ENCODE data around the gene ABHD11.
A peak's percentile ranks its signal among the peaks of the same experiment; 100 is the strongest.

DNA sequence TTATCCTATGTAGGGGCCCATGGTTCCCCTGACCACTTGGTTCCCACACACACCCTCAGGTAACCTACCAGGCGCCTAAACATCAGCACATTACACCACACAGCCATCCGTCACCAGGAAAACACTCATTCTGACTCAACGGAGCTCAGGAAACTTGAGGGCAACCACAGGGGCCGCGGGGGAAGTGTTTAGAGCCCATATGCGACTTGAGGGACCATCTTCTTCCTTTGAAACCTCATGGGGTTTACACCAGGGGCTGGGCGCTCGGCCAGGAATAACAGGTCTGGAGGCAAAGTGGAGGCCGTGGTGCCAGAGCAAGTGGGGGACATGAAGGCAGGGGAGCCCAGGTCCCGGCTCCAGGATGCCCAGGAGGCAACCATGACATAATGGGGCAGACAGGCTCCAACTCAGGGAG lies 20.6 kb downstream of the ABHD11 start:
- TF ChIP-seq, protein P1, sequence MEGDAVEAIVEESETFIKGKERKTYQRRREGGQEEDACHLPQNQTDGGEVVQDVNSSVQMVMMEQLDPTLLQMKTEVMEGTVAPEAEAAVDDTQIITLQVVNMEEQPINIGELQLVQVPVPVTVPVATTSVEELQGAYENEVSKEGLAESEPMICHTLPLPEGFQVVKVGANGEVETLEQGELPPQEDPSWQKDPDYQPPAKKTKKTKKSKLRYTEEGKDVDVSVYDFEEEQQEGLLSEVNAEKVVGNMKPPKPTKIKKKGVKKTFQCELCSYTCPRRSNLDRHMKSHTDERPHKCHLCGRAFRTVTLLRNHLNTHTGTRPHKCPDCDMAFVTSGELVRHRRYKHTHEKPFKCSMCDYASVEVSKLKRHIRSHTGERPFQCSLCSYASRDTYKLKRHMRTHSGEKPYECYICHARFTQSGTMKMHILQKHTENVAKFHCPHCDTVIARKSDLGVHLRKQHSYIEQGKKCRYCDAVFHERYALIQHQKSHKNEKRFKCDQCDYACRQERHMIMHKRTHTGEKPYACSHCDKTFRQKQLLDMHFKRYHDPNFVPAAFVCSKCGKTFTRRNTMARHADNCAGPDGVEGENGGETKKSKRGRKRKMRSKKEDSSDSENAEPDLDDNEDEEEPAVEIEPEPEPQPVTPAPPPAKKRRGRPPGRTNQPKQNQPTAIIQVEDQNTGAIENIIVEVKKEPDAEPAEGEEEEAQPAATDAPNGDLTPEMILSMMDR (IDR thresholded peaks at IDR 0.05 in 8 of 11, conservative IDR thresholded peaks at IDR 0.05 in 3 of 11), result no peak
- TF ChIP-seq POLR2A (IDR thresholded peaks at IDR 0.05) (no peak), POLR2AphosphoS5 (IDR thresholded peaks at IDR 0.05) (peak in 1 of 3 donors; percentile 53)
